ENCODE results near the gene MBTPS1. TPM values are rescaled to one million over a fixed set of nuclear protein-coding genes. Genes with fewer than 3 reads are reported as not detected.

Gene MBTPS1
- total and polyA plus RNA-seq, 2 experiments from 2014 or later = 61.0 to 69.7 TPM

DNA sequence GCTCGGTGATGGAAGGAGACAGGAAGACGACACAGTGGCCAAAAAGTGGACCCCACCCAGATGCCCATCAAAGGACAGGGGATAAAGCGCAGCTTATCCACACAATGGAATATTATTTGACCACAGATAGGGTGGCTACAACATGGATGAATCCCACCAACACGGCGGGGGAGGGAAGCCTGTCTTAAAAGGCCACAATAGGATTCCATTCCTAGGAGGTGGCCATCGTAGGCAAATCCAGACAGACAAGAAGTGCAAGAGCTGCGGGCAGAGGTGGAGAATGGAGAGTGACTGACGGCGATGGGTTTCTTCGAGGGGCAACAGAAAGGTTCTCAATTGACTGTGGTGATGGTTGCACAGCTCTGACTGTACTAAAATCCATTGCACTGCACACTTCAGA, 90.1 kb downstream of the MBTPS1 start:
- H3K4me1 ChIP-seq (ENCODE audit: low read depth) = no peaks in the 10 kb centered on the region
- H3K27ac ChIP-seq = no peak overlapping the region
- H3K36me3 ChIP-seq = no peaks in the 10 kb centered on the region
- no peaks in the 10 kb centered on the region for H3K9me3 ChIP-seq (ENCODE audit: low read depth)
- no peak for DNase-seq (ENCODE audit: low read depth in 1 of 2, low spot score in 1 of 2)
- no peaks in the 10 kb centered on the region for H3K27me3 ChIP-seq
- no peak overlapping the region for H3K4me3 ChIP-seq
- TF ChIP-seq, protein P1, sequence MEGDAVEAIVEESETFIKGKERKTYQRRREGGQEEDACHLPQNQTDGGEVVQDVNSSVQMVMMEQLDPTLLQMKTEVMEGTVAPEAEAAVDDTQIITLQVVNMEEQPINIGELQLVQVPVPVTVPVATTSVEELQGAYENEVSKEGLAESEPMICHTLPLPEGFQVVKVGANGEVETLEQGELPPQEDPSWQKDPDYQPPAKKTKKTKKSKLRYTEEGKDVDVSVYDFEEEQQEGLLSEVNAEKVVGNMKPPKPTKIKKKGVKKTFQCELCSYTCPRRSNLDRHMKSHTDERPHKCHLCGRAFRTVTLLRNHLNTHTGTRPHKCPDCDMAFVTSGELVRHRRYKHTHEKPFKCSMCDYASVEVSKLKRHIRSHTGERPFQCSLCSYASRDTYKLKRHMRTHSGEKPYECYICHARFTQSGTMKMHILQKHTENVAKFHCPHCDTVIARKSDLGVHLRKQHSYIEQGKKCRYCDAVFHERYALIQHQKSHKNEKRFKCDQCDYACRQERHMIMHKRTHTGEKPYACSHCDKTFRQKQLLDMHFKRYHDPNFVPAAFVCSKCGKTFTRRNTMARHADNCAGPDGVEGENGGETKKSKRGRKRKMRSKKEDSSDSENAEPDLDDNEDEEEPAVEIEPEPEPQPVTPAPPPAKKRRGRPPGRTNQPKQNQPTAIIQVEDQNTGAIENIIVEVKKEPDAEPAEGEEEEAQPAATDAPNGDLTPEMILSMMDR (IDR thresholded peaks at IDR 0.05; ENCODE audit: low read depth, low read length) = no peak

DNA sequence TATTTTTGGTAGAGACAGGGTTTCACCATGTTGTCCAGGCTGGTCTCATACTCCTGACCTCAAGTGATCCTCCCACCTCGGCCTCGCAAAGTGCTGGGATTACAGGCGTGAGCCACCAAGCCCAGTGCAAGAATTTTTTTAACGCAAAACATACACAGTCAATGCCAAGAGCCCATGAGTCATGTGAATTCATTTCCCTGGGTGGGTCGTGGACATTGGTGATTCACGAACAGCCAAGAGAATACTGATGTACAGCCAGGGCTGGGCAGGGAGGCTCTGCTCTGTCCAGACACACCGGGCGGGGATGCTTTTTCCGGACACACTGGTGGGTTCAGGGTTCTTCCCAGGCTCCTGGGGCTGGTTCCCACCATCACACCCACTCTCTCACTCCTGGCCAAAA, 91.9 kb downstream of the MBTPS1 start:
- peak in 1 of 2 donors; percentile 69 for DNase-seq (ENCODE audit: low read depth in 1 of 2, low spot score in 1 of 2)
- Histone ChIP-seq H3K27ac (no peak overlapping the region), H3K27me3 (no peaks in the 10 kb centered on the region), H3K4me3 (no peak overlapping the region), H3K9me3 (ENCODE audit: low read depth) (no peaks in the 10 kb centered on the region), H3K4me1 (ENCODE audit: low read depth) (no peaks in the 10 kb centered on the region), H3K36me3 (no peaks in the 10 kb centered on the region)
- TF ChIP-seq, protein P1 (IDR thresholded peaks at IDR 0.05; ENCODE audit: low read depth, low read length) = no peak

DNA sequence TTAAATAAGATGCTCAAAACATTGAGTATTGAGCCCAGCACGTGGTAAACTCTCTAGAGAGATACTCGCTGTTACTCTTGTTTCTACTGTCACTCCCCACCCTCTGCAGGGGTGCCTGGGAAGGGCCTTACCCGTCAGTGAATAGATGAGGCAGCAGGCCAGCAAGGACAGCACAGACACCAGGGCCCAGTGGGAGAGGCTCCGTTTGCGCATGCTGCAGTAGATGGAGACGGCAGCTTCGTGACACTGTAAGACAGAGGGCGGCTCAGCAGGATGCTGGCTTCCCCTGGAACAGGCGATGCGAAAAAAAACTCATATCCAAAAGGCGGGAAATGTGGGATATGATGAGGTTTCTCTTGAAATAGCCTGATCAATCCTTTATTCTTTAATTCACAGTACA, 94.1 kb downstream of the MBTPS1 start:
- no peaks in the 10 kb centered on the region for H3K9me3 ChIP-seq (ENCODE audit: low read depth)
- H3K36me3 ChIP-seq = no peaks in the 10 kb centered on the region
- TF ChIP-seq, protein P1 (IDR thresholded peaks at IDR 0.05; ENCODE audit: low read depth, low read length) = no peak
- no peak overlapping the region for H3K27ac ChIP-seq
- H3K27me3 ChIP-seq = no peaks in the 10 kb centered on the region
- H3K4me3 ChIP-seq = no peak overlapping the region
- no peaks in the 10 kb centered on the region for H3K4me1 ChIP-seq (ENCODE audit: low read depth)
- no peak for DNase-seq (ENCODE audit: low read depth in 1 of 2, low spot score in 1 of 2)

DNA sequence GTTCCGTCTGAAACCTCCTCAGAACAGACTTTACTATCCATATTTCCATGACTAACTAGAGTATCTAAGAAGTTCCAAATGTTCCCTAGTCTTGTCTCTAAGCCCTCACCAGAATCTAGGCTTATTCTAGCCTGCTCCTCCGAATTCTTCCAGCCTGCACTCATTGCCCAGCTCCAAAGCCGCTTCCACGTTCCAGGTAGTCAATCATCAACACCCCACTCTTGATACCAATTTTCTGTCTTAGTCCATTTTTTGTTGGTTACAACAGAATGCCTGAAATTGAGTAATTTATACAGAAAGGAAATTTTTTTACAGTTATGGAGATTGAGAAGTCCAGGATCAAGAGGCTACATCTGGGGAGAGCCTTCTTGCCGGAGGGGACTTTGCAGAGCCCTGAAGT, 95.3 kb downstream of the MBTPS1 start:
- Histone ChIP-seq H3K4me1 (ENCODE audit: low read depth) (no peaks in the 10 kb centered on the region), H3K27me3 (no peaks in the 10 kb centered on the region), H3K4me3 (no peak overlapping the region), H3K9me3 (ENCODE audit: low read depth) (no peaks in the 10 kb centered on the region), H3K36me3 (no peaks in the 10 kb centered on the region), H3K27ac (no peak overlapping the region)
- TF ChIP-seq, protein P1 (IDR thresholded peaks at IDR 0.05; ENCODE audit: low read depth, low read length) = no peak
- DNase-seq (ENCODE audit: low read depth in 1 of 2, low spot score in 1 of 2) = no peak

DNA sequence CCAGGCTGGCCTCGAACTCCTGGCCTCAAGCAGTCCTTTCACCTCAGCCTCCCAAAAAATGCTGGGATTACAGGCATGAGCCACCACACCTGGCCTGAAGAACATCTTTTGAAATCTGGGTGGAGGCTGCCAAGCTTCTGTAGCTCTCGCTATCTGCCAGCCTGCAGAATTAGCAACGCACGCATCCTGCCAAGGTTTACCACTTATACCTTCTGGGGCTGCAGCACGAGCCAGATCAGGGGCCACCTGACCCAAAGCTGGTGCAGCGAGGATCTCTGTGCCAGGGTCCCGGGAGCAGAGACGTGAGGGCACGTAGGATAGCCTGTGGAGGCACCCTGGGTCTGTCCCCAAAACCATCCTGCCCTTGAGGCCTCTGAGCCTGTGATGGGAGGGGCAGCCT, 96.4 kb downstream of the MBTPS1 start:
- H3K4me3 ChIP-seq = no peak overlapping the region
- no peak overlapping the region for H3K27ac ChIP-seq
- no peaks in the 10 kb centered on the region for H3K27me3 ChIP-seq
- no peaks in the 10 kb centered on the region for H3K9me3 ChIP-seq (ENCODE audit: low read depth)
- H3K4me1 ChIP-seq (ENCODE audit: low read depth) = no peaks in the 10 kb centered on the region
- TF ChIP-seq, protein P1 (IDR thresholded peaks at IDR 0.05; ENCODE audit: low read depth, low read length) = no peak
- H3K36me3 ChIP-seq = no peaks in the 10 kb centered on the region
- DNase-seq (ENCODE audit: low read depth in 1 of 2, low spot score in 1 of 2) = no peak

DNA sequence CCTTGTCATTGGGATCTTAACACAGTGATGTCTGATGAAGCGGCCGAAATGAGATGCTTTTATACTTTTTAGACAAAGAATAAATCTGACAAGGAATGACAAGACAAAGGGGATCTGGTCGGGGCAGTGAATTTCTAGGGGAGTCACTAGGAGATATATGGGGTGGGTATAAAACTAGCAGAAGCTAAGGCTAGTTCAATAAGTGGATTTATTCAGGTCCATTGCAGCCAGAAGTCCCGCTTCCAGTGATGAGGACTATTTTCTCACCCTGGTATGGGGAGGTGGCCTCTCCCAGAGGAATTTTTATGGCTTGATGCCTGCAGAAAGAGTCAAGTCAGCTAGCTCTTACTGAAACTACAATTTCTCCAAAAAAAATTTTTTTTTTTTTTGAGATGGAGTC, 98.0 kb downstream of the MBTPS1 start:
- Histone ChIP-seq H3K9me3 (ENCODE audit: low read depth) (no peaks in the 10 kb centered on the region), H3K4me3 (no peak overlapping the region), H3K27ac (no peak overlapping the region), H3K4me1 (ENCODE audit: low read depth) (no peaks in the 10 kb centered on the region), H3K36me3 (no peaks in the 10 kb centered on the region), H3K27me3 (no peaks in the 10 kb centered on the region)
- TF ChIP-seq, protein P1 (IDR thresholded peaks at IDR 0.05; ENCODE audit: low read depth, low read length) = no peak
- no peak for DNase-seq (ENCODE audit: low read depth in 1 of 2, low spot score in 1 of 2)

Data from cardiac muscle cell (in vitro differentiated cells and primary cell).